Measurements from ENCODE around the gene DNAJB12. TPM values are rescaled to one million over a fixed set of nuclear protein-coding genes. Genes with fewer than 3 reads are reported as not detected.
A peak's percentile ranks its signal among the peaks of the same experiment; 100 is the strongest.
"Not testable (repeated sequence)": the region's sequence is repeated elsewhere in the genome, so short reads cannot be mapped to it uniquely, and the experiment has no call there.

DNAJB12 gene
- 46.1 TPM for total RNA-seq

GRCh38 chr10:72354356-72355213, at the start of gene DNAJB12:
DNAJB12 (minus strand) TSS chr10:72354919; CDS start chr10:72354897, 22 bp downstream.
- peaks cover 10 to 14% of the 10 kb centered on the region in 2 donors for H3K4me1 ChIP-seq
- H3K27me3 ChIP-seq = no peaks in the 10 kb centered on the region
- H3K4me3 ChIP-seq = peak within 1 kb of the TSS; percentile 96
- peak within 1 kb of the TSS; percentile 98 for H3K27ac ChIP-seq
- H3K36me3 ChIP-seq = peaks cover 0 to 16% of the 10 kb centered on the region in 2 donors
- DNase-seq (ENCODE audit: low spot score in 2 of 2) = peak; percentile 68 to 94
- intact Hi-C loops (cut with DNase I) = loop anchor here (10.0 kb wide), 1 partner anchor 810 kb away; the partner anchor contains the start of genes ECD and FAM149B1
- TF ChIP-seq CTCF (IDR thresholded peaks at IDR 0.05) = no peak
- H3K9me3 ChIP-seq = no peaks in the 10 kb centered on the region

- H3K4me1 ChIP-seq; H3K27ac ChIP-seq; H3K36me3 ChIP-seq; H3K27me3 ChIP-seq; H3K4me3 ChIP-seq; DNase-seq (ENCODE audit: low spot score in 2 of 2); intact Hi-C loops (cut with DNase I); H3K9me3 ChIP-seq: not testable (repeated sequence)
Observed at GRCh38 chr10:72395581-72395980, 40.9 kb upstream of the DNAJB12 start.

GRCh38 chr10:72392571-72392970, 37.9 kb upstream of the DNAJB12 start:
- Histone ChIP-seq H3K27me3 (no peaks in the 10 kb centered on the region), H3K4me3 (no peak overlapping the region), H3K4me1 (no peaks in the 10 kb centered on the region), H3K9me3 (no peaks in the 10 kb centered on the region), H3K36me3 (peaks cover 0 to 4% of the 10 kb centered on the region in 2 donors), H3K27ac (no peak overlapping the region)
- intact Hi-C loops (cut with DNase I) = no loop called here
- no peak for DNase-seq (ENCODE audit: low spot score in 2 of 2)
- TF ChIP-seq CTCF (IDR thresholded peaks at IDR 0.05) = no peak

GRCh38 chr10:72390764-72391163, 36.0 kb upstream of the DNAJB12 start:
- Histone ChIP-seq H3K4me3 (no peak overlapping the region), H3K4me1 (no peaks in the 10 kb centered on the region), H3K9me3 (no peaks in the 10 kb centered on the region), H3K36me3 (peaks cover 0 to 4% of the 10 kb centered on the region in 2 donors), H3K27me3 (no peaks in the 10 kb centered on the region), H3K27ac (no peak overlapping the region)
- intact Hi-C loops (cut with DNase I) = no loop called here
- DNase-seq (ENCODE audit: low spot score in 2 of 2) = no peak
- no peak for TF ChIP-seq CTCF (IDR thresholded peaks at IDR 0.05)

GRCh38 chr10:72389716-72390115, 35.0 kb upstream of the DNAJB12 start:
- Histone ChIP-seq H3K4me3 (no peak overlapping the region), H3K27ac (no peak overlapping the region), H3K36me3 (no peaks in the 10 kb centered on the region), H3K27me3 (no peaks in the 10 kb centered on the region), H3K4me1 (no peaks in the 10 kb centered on the region), H3K9me3 (no peaks in the 10 kb centered on the region)
- no peak for TF ChIP-seq CTCF (IDR thresholded peaks at IDR 0.05)
- no peak for DNase-seq (ENCODE audit: low spot score in 2 of 2)
- intact Hi-C loops (cut with DNase I) = no loop called here

- Histone ChIP-seq H3K36me3 (no peaks in the 10 kb centered on the region), H3K9me3 (no peaks in the 10 kb centered on the region), H3K27ac (no peak overlapping the region), H3K4me1 (no peaks in the 10 kb centered on the region), H3K27me3 (no peaks in the 10 kb centered on the region), H3K4me3 (no peak overlapping the region)
- no peak for DNase-seq (ENCODE audit: low spot score in 2 of 2)
- intact Hi-C loops (cut with DNase I) = no loop called here
- TF ChIP-seq CTCF (IDR thresholded peaks at IDR 0.05) = no peak
Observed at GRCh38 chr10:72389014-72389413, 34.3 kb upstream of the DNAJB12 start.
